OCI-LY7 (cell line): Measurements from ENCODE around the gene MACROH2A1. TPM values are rescaled to one million over a fixed set of nuclear protein-coding genes. Genes with fewer than 3 reads are reported as not detected.

ENCODE experiments used
- BruUV-seq: library from RNA; stranded (reverse); fragments of 400-500 nt; replicated peaks from 2 replicates; lab custom pipeline; 2021; lab: Mats Ljungman, UMichigan
- CTCF ChIA-PET: fragments of 300-600 bp; sonication (Branson Sonifier 250); formaldehyde crosslinking; loops from one replicate; lab custom pipeline; 2022; ENCODE audit warnings: antibody characterized with exemption; ENCODE audit not compliant: unreplicated experiment; lab: Charles Lee
- POLR2A ChIA-PET: fragments of 300-600 bp; sonication (Branson Sonifier 250); formaldehyde crosslinking; loops from one replicate; lab custom pipeline; 2022; ENCODE audit warnings: antibody characterized with exemption; lab: Charles Lee
- DNase-seq: peaks from one replicate; pipeline ENCODE4 v3.0.0-alpha.2; 2015; ENCODE audit warnings: low spot score
- H2AFZ ChIP-seq: fragments of 200-600 bp; sonication (generic), shearing (Covaris generic); 2 replicates; pipeline ENCODE4 v1.6.1; 2014; ENCODE audit warnings: mild to moderate bottlenecking, antibody characterized with exemption, low read length, moderate library complexity
- H3K27ac ChIP-seq: fragments of 200-600 bp; sonication (generic); 2 replicates; pipeline ENCODE4 v1.5.1; 2014; ENCODE audit warnings: mixed run types, low read depth, mild to moderate bottlenecking, moderate library complexity, low read length, inconsistent platforms; ENCODE audit not compliant: poor library complexity, severe bottlenecking
- H3K36me3 ChIP-seq: fragments of 200-600 bp; sonication (generic); 2 replicates; pipeline ENCODE4 v1.6.1; 2014; ENCODE audit warnings: mild to moderate bottlenecking, antibody characterized with exemption, low read length, moderate library complexity, mixed read lengths; ENCODE audit not compliant: insufficient read depth
- H3K4me1 ChIP-seq: fragments of 200-600 bp; sonication (generic); 2 replicates; pipeline ENCODE4 v1.5.1; 2014; ENCODE audit warnings: mild to moderate bottlenecking, low read length; ENCODE audit not compliant: insufficient read depth, poor library complexity, severe bottlenecking
- H3K4me2 ChIP-seq: fragments of 200-600 bp; sonication (generic); 2 replicates; pipeline ENCODE4 v1.6.1; 2014; ENCODE audit warnings: mild to moderate bottlenecking, low read length
- H3K4me3 ChIP-seq: fragments of 200-600 bp; sonication (generic); 2 replicates; pipeline ENCODE4 v1.5.1; 2014; ENCODE audit warnings: mild to moderate bottlenecking, low read depth, low read length; ENCODE audit not compliant: poor library complexity, severe bottlenecking
- H3K79me2 ChIP-seq: fragments of 200-600 bp; sonication (generic); 2 replicates; pipeline ENCODE4 v1.6.1; 2016; ENCODE audit warnings: low read depth, mild to moderate bottlenecking, low read length, moderate library complexity, mixed read lengths; ENCODE audit not compliant: insufficient read depth
- H3K9me2 ChIP-seq: fragments of 200-600 bp; sonication (generic); 2 replicates; pipeline ENCODE4 v1.6.1; 2016; ENCODE audit warnings: mild to moderate bottlenecking, low read length, mixed read lengths; ENCODE audit not compliant: insufficient read depth
- H3K9me3 ChIP-seq: fragments of 200-600 bp; sonication (generic); 2 replicates; pipeline ENCODE4 v1.6.1; 2014; ENCODE audit warnings: mild to moderate bottlenecking, mixed run types, low read length, mixed read lengths
- H4K20me1 ChIP-seq: fragments of 200-600 bp; sonication (generic); 2 replicates; pipeline ENCODE4 v1.6.1; 2014; ENCODE audit warnings: mild to moderate bottlenecking, antibody characterized with exemption, low read length, moderate library complexity, mixed read lengths; ENCODE audit not compliant: insufficient read depth
- CTCF ChIP-seq: fragments of 200-600 bp; sonication (generic); conservative IDR thresholded peaks from 2 replicates; pipeline ENCODE4 v1.5.1; 2014; ENCODE audit warnings: mild to moderate bottlenecking, antibody characterized with exemption, low read length, moderate library complexity, mixed read lengths
- EZH2phosphoT487 ChIP-seq: fragments of 200-600 bp; sonication (generic); IDR thresholded peaks from 2 replicates; pipeline ENCODE4 v1.6.1; 2018; ENCODE audit warnings: low read depth, borderline replicate concordance, mild to moderate bottlenecking, mixed run types, antibody characterized with exemption, low read length, moderate library complexity, mixed read lengths
- intact Hi-C: fragments of 100-400 bp; cut with micrococcal nuclease; formaldehyde crosslinking; loops from one replicate; pipeline ENCODE4 v1.10.0; 2022; ENCODE audit not compliant: unreplicated experiment
- total RNA-seq, 2 experiments: library from RNA; depleted of rRNA in 1 of 2; stranded (reverse); fragments of >200 nt in 1 of 2; shearing (Covaris generic) in 1 of 2; gene quantifications; 2 replicates each; pipeline ENCODE4 v1.2.3, GENCODE V29; 2014 to 2022

The MACROH2A1 gene
- total RNA-seq, 2 experiments from 2014 or later: 271 to 356 TPM

- no peak for TF ChIP-seq EZH2phosphoT487
- TF ChIP-seq CTCF: no peak
- no peak overlapping the region for H3K4me3 ChIP-seq
- H2AFZ ChIP-seq: no peak overlapping the region
- no peak overlapping the region for H3K4me2 ChIP-seq
- ChIA-PET CTCF (no interaction called here), POLR2A (no interaction called here)
- no peaks in the 10 kb centered on the region for H3K9me3 ChIP-seq
- no peaks in the 10 kb centered on the region for H3K9me2 ChIP-seq
- H4K20me1 ChIP-seq: no peaks in the 10 kb centered on the region
- H3K79me2 ChIP-seq: no peaks in the 10 kb centered on the region
- peaks cover 12% of the 10 kb centered on the region for H3K4me1 ChIP-seq
- H3K27ac ChIP-seq: no peak overlapping the region
- no peaks in the 10 kb centered on the region for H3K36me3 ChIP-seq
- no peak for DNase-seq
- intact Hi-C loops: no loop called here
- BruUV-seq: no TSS peak
Measured at GRCh38 chr5:135435467-135436330, 36.7 kb upstream of the MACROH2A1 start.

- Histone ChIP-seq H3K9me3 (no peaks in the 10 kb centered on the region), H3K9me2 (no peaks in the 10 kb centered on the region), H3K4me3 (no peak overlapping the region), H3K27ac (no peak overlapping the region), H4K20me1 (no peaks in the 10 kb centered on the region), H3K36me3 (no peaks in the 10 kb centered on the region), H3K4me1 (peaks cover 12% of the 10 kb centered on the region), H3K4me2 (no peak overlapping the region), H3K79me2 (no peaks in the 10 kb centered on the region), H2AFZ (no peak overlapping the region)
- ChIA-PET POLR2A (no interaction called here), CTCF (no interaction called here)
- TF ChIP-seq CTCF: no peak
- TF ChIP-seq EZH2phosphoT487: no peak
- intact Hi-C loops: no loop called here
- BruUV-seq: no TSS peak
- DNase-seq: no peak
Measured at GRCh38 chr5:135434591-135435466, 35.8 kb upstream of the MACROH2A1 start.
